HFFc6 (cell line): ENCODE measurements around the gene CHMP2A. TPM values are rescaled to one million over a fixed set of nuclear protein-coding genes. Genes with fewer than 3 reads are reported as not detected.

ENCODE experiments used
- DNase-seq: peaks from one replicate; pipeline ENCODE4 v3.0.0-alpha.2; 2018
- H3K27ac Mint-ChIP-seq: 2 replicates; pipeline ENCODE4 v1.8.0; 2020; ENCODE audit warnings: mild to moderate bottlenecking, mixed read lengths
- H3K27me3 Mint-ChIP-seq: 2 replicates; pipeline ENCODE4 v1.8.0; 2021; ENCODE audit warnings: mild to moderate bottlenecking, moderate library complexity, mixed read lengths; ENCODE audit not compliant: insufficient read depth
- H3K36me3 Mint-ChIP-seq: 2 replicates; pipeline ENCODE4 v1.8.0; 2021; ENCODE audit warnings: low read depth, mixed read lengths
- H3K4me1 Mint-ChIP-seq: 2 replicates; pipeline ENCODE4 v1.8.0; 2020; ENCODE audit warnings: low read depth, mixed read lengths
- H3K4me3 Mint-ChIP-seq: 2 replicates; pipeline ENCODE4 v1.8.0; 2020; ENCODE audit warnings: mild to moderate bottlenecking, moderate library complexity, mixed read lengths
- H3K9me3 Mint-ChIP-seq: 2 replicates; pipeline ENCODE4 v1.8.0; 2020; ENCODE audit warnings: mild to moderate bottlenecking, mixed read lengths
- total RNA-seq, 6 experiments: library from RNA; stranded (reverse); fragmentation: NEBNext Ultra II Directional; extraction: Animal tissue kit (Norgen Biotek cat#: 25700); gene quantifications; 2 replicates in 1 of 6; 3 replicates in 5 of 6; pipeline ENCODE4 v1.2.3, GENCODE V29; 2021
- TF ChIP-seq, protein P1 (sequence below): fragments of 200-600 bp; sonication (generic); IDR thresholded peaks from 2 replicates; pipeline ENCODE4 v1.5.0; 2021; ENCODE audit warnings: antibody characterized with exemption, mild to moderate bottlenecking

Gene CHMP2A
- total RNA-seq, 6 experiments from 2014 or later, result 100 to 126 (median 120) TPM

- Mint-ChIP-seq H3K36me3 (peaks cover 26% of the 10 kb centered on the region), H3K27ac (peak overlapping the region; percentile 100), H3K4me1 (peaks cover 32% of the 10 kb centered on the region), H3K4me3 (peak overlapping the region; percentile 99), H3K9me3 (peaks cover 4% of the 10 kb centered on the region; the same call in 1 of the 2 replicates), H3K27me3 (peaks cover 11% of the 10 kb centered on the region)
- TF ChIP-seq, protein P1, sequence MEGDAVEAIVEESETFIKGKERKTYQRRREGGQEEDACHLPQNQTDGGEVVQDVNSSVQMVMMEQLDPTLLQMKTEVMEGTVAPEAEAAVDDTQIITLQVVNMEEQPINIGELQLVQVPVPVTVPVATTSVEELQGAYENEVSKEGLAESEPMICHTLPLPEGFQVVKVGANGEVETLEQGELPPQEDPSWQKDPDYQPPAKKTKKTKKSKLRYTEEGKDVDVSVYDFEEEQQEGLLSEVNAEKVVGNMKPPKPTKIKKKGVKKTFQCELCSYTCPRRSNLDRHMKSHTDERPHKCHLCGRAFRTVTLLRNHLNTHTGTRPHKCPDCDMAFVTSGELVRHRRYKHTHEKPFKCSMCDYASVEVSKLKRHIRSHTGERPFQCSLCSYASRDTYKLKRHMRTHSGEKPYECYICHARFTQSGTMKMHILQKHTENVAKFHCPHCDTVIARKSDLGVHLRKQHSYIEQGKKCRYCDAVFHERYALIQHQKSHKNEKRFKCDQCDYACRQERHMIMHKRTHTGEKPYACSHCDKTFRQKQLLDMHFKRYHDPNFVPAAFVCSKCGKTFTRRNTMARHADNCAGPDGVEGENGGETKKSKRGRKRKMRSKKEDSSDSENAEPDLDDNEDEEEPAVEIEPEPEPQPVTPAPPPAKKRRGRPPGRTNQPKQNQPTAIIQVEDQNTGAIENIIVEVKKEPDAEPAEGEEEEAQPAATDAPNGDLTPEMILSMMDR, result no peak
- DNase-seq, result no peak
These were observed 5.3 kb upstream of the CHMP2A start for GRCh38 chr19:58560007-58560887.

GRCh38 chr19:58559275-58560006 is 4.5 kb upstream of the CHMP2A start:
- TF ChIP-seq, protein P1, result no peak
- H3K9me3 Mint-ChIP-seq, result peaks cover 4% of the 10 kb centered on the region; the same call in 1 of the 2 replicates

DNA sequence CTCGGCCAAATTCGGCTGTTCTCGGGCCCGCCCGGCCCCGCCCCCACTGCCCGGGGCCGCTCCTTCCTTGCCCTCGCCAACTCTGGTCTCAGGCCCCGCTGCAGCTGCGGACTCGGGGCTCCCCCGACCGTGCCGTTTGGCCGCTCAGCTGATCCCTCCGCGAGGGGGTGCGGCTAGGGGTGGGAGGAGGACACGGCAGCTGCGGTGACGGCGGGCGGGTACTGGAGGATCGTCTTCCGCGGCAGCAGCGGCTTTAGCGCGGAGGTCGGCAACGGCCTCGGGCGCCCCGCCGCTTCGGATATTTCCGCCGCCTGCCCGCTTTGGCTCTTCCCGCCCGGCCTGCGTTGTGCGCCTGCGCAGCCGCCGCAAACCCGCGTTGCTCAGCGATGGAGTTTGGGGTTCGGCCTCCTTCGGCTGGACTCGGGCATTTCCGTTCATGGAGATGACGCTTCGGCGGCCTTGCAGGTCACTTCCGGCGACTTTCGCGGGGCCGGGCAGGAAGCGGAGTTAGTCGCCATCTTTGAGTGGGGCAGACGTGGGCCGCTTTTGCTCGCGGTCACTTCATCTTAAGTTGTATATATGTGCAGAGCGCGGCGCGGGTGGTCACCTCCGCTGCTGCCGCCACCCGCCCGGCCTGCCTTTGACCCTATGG is 3.8 kb upstream of the CHMP2A start:
- Mint-ChIP-seq H3K4me1 (peaks cover 43% of the 10 kb centered on the region), H3K27ac (peak overlapping the region; percentile 100), H3K27me3 (peaks cover 18% of the 10 kb centered on the region), H3K4me3 (peak overlapping the region; percentile 99), H3K9me3 (peaks cover 4% of the 10 kb centered on the region; the same call in 1 of the 2 replicates), H3K36me3 (peaks cover 31% of the 10 kb centered on the region)
- TF ChIP-seq, protein P1, result no peak
- DNase-seq, result peak; percentile 98

More at GRCh38 chr19:58559275-58560006, 4.5 kb upstream of the CHMP2A start:
- Mint-ChIP-seq H3K36me3 (peaks cover 25% of the 10 kb centered on the region), H3K27ac (peak overlapping the region; percentile 100), H3K4me3 (peak overlapping the region; percentile 99), H3K27me3 (peaks cover 19% of the 10 kb centered on the region), H3K4me1 (peaks cover 39% of the 10 kb centered on the region)
- DNase-seq, result peak; percentile 82

DNA sequence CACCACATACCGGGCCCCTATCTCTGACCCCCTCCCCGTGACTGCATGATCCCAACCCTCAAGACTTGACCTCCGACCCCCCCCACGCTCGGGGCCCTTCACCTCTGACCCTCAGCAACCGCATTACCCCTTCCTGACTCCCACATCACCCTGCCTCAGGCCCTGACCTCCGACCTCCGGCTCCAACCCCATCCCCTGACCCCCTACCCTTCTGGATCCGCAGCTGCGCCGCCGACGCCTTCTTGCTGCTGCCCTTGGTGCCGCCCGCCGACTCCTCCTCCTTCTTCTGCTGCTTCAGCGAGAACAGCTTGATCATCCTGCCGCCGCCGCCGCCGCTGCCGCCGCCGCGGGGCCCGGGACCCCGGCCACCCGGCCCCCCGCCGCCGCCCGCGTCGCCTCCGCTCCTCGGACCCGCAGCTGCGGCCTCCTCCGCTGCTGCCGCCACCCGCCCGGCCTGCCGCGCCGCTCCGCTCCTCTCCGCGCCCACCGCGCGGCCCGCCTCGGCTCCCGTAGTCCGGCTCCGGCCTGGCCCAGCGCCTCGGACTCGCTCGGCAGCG is 3.2 kb upstream of the CHMP2A start, which contains the start of gene UBE2M:
Gene UBE2M (minus strand): TSS at position 546 of the 557 bp plus-strand sequence. CDS start 230 bp downstream, at position 316.
- H3K9me3 Mint-ChIP-seq, result peaks cover 4% of the 10 kb centered on the region; the same call in 1 of the 2 replicates
- peak within 1 kb of the TSS; percentile 100 for H3K27ac Mint-ChIP-seq
- H3K4me1 Mint-ChIP-seq, result peaks cover 42% of the 10 kb centered on the region
- TF ChIP-seq, protein P1, result no peak
- H3K4me3 Mint-ChIP-seq, result peak within 1 kb of the TSS; percentile 99
- peak; percentile 38 for DNase-seq
- peaks cover 36% of the 10 kb centered on the region for H3K36me3 Mint-ChIP-seq
- peaks cover 17% of the 10 kb centered on the region for H3K27me3 Mint-ChIP-seq
